SHP77 (cell line): ENCODE measurements around the gene CRIM1.

Experiments used
- DNase-seq, 2 experiments: peaks; one replicate each; lab custom pipeline; 2025; lab: John Stamatoyannopoulos, UW

Gene CRIM1

DNA sequence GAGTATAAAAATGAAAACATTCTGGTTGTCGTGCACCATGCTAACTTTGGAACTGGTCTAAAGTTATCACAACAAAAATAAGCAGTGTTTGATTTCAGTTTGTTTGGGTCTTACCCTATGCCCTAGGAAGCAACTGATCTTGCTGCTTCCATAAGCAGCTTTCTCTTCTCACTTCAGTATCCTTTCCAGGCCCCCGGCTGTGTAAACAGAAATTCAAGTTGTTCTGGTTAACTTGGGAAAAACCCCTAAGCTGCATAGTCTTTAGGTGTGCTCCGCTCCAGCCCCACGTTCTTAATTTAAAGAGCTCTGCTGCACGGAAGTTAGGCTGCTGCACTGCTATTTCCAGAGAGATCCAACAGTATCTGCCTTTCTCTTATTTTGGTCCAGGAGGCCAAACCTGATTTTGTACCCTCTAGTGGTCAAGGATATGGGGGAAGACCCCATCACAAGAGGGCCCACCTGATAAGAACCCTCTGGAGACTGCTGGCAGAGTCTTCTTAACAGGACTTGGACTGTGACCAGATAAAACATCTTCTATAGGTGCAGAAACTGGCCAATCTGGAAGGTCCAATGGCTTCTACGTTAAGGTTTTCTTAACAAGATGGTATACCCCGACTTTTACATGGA is 173.3 kb downstream of the CRIM1 start:
- no peak for DNase-seq

DNA sequence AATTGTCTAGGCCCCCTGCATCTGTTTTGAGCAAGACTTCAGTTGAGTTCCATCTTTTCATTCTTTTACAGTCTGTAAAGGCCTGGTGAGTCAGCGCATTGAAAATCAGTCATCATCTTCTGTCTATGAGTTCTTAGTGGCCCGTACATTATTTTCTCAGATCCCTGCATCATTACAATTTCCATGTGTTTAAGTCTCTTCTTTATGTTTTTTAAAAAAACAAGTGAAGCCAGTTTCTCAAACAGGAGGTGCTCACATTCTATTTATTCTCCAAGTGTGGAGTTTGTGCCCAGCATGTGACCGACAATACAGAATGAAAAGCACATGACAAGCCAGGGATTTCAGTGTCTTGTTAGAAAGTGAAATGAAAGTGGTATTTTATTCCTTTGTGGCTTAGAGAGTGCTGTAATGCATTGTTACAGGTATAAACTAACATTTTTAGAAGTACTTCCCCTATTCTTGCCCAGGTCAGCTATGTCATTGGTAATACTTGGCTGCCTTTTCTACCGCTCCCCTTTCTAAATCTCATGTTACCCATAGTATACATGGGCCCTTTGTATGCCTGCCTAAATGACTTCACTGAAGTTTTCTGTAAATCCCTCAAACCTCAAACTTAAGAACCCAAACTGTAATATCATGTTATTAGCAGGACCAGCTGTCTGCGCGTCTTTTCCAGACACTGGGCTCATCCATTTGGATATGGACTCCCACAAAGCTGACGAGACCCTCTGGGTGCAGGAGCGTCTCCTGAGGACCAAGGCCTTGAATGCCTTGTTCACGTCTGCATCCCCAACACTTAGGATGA is 174.8 kb downstream of the CRIM1 start:
- no peak for DNase-seq

- DNase-seq: no peak
These were observed 175.4 kb downstream of the CRIM1 start for GRCh38 chr2:36530983-36531354.

DNA sequence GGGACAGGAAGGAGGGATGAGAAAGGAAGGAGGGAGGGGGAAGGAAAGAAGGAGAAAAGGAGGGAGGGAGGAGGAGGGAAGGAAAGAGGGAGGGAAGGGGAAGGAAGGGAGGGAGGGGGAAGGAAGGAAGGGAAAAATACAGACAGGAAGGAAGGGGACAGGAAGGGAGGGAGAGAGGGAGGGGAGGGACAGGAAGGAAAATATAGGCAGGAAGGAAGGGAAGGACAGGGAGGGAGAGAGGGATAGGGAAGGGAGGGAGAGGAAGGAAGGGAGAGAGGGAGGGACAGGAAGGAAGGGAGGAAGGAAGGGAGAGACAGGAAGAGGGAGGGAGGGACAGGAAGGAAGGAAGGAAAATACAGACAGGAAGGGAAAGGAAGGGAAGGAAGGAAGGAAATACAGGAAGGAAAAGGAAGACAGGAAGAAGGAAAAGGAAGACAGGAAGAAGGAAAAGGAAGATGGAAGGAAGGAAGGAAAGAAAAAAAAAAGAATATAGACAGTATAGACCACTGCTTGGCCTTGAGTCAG is 178.8 kb downstream of the CRIM1 start:
- DNase-seq: no peak

DNA sequence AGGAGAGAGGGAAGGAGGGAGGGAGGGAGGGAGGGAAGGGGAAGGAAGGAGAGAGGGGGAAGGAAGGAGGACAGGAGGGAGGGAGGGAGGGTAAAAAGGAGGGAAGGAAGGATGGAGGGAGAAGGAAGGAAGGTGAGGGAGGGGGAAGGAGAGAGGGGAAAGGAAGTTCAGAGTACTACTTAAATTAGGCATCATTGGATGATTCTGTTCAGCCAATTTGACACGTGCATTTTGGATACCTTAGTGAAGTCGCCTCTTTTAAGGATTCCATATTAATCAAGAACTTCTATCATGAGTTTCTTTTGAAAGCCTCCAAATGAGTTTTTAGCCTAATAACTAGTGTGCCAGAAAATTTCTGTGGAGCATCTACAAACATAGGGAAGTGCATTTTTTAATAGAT is 179.5 kb downstream of the CRIM1 start:
- DNase-seq: no peak

DNA sequence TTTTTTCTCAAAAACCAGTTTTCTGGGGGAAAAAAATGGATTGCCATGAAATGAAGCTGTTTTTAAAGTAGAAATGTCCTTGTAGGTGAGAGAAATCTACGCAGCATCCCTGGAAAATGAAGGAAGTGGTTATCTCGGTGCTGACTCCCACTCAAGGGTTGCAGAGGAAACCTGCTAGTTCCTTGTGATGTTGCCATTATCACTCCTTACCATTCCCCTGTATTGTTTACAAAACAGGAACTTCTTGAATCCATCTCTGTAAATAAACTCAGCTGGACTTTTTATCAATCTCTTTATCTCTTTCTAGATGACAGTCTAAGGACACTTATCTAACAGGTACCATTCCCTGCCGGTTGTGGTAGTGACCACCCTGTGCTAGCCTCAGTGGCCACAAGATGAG is 181.2 kb downstream of the CRIM1 start:
- DNase-seq: no peak

- DNase-seq: peak in 1 of 2 experiments; percentile 6
These were observed 182.8 kb downstream of the CRIM1 start for GRCh38 chr2:36538335-36538734.

GRCh38 chr2:36539631-36540030 is 184.1 kb downstream of the CRIM1 start:
- DNase-seq: no peak

DNA sequence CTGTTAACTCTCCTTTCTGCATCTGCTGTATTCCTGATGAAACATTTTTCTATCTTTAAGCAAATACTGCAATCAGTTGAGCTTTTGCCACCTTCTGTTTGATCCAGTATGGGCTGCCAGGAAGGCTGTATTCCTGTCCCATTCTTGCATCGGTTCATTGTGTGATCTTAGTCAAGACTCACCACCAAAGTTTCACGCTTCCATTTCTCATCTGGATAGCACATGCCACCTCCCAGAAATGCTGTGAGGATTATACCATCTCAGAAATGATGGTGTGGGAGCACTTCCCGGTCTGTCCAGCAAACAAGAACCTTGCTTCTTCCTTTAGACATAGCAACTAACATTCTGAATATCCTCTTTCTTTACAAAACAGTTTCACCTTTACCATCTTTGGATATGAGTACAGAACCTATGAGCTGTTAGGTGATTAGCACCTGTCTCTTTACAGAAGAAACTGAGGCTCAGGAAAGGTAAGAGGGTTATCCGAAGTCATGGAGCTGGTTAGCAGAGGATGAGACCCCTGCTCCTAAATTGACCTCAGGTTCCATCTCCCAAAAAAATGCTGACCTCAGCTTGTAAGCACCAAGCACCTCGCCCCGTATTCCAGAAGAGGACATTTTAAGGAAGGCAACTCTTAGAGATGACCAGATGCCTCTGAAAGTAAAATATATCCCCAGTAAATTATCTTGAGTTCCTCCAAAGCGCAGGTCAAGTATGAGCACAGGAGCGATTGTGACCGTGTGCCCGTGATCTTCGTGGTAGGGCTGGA is 185.6 kb downstream of the CRIM1 start:
- no peak for DNase-seq

- DNase-seq: no peak
These were observed 186.5 kb downstream of the CRIM1 start for GRCh38 chr2:36541891-36542595.

DNA sequence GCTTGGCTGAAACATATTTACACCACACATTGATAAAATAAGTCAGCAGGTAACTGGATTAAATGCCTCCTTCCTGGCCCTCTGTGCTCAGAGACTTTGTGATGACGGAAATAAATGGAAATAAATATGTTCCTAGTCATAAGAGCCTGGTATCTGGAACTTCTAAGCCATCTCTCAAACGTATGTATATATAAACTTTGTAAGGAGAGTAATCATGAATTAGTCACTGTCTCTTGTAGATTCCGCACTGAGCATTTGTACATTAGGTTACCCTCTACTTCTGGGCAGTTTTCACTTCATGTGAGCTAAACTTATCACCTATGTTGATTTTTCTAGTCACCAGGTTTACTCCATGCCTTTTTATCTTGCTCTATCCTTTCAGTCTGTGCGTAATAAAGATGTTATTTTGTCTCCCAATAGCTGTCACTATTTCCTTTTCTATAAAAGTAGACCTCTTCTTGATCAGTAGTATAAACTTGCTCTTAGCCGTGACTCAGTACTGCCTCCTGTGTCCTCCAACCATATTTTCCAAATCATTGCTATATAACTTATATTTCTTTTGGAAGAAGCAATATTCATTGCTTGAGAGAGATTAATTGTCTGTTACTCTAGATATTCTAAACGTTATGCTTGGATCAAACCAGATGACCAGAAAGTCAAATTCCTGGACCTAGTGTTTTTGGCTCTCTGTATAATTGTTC is 189.2 kb downstream of the CRIM1 start:
- no peak for DNase-seq

- DNase-seq: no peak
These were observed 190.4 kb downstream of the CRIM1 start for GRCh38 chr2:36545871-36546416.

GRCh38 chr2:36547906-36548305 is 192.3 kb downstream of the CRIM1 start:
- no peak for DNase-seq

GRCh38 chr2:36549165-36549574 is 193.6 kb downstream of the CRIM1 start:
- no peak for DNase-seq

DNA sequence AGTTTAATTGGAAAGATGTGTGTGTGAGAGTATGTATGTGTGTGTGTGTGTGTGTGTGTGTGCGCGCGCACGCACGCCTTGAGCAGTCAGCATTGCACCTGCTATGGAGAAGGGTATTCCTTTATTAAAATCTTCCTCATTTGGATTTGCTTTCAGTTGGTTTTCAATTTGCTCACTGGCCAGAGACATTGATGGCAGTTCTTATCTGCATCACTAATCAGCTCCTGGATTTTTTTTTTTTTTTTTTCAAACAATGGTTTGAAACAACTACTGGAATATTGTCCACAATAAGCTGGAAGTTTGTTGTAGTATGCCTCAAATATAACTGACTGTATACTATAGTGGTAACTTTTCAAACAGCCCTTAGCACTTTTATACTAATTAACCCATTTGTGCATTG is 194.4 kb downstream of the CRIM1 start:
- no peak for DNase-seq

DNA sequence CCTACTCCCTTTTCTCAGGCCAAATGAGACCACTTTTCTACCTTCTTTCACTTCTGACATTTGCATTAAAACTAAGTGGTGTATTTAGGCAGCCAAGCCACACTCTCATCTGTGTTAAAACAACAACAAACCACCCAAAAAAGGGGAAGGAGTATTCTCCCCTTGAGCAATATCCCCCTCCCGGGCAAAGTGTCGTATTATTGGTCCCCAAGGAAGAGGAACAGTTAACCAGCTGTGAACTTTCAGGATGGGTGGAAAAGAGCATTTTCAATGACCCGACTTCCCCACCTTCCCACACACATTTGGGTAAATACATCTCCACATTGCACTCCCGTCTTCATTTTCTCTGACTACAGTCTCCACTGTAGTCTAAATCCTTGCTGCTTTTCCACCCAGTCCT is 198.1 kb downstream of the CRIM1 start:
- no peak for DNase-seq

DNA sequence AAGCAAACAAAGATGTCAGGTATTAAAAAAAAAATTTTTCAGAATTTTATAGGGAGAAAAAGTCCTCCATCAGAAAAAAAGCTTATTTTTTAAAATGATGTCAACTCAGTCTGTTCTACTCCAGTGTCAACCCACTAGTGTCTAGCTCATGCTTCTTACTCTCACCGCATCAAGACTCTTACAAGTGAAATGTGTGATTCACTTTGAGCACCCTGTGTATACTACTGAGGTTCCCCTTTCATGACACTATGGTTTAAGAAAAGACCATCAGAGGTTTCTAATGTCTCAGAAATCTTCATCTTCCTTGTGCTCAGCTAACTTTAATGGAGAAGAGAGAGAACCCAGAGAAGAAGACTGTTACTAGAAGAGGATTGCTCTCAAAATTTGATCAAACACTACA is 199.0 kb downstream of the CRIM1 start:
- no peak for DNase-seq

DNA sequence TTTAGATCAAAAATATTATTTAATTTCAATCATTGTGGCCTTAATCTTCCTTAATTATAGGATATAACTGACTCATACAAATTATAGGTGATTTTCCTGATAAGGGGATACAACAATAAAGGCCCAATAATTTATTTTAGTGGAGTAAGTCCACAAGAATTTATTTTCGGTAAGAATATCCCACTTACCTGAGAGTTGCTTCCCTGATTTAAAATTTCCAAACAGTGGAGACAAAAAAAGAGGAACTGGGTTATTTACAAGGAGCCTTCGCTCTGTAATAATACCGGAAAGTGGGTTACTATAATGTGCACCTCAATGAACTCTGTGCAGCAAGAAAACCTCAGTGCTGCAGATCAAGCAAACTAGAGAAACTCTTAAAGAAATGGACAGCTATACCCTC is 200.2 kb downstream of the CRIM1 start:
- DNase-seq: no peak

GRCh38 chr2:36556842-36557241 is 201.3 kb downstream of the CRIM1 start:
- no peak for DNase-seq

GRCh38 chr2:36559221-36559942 is 203.8 kb downstream of the CRIM1 start:
- DNase-seq: no peak

DNA sequence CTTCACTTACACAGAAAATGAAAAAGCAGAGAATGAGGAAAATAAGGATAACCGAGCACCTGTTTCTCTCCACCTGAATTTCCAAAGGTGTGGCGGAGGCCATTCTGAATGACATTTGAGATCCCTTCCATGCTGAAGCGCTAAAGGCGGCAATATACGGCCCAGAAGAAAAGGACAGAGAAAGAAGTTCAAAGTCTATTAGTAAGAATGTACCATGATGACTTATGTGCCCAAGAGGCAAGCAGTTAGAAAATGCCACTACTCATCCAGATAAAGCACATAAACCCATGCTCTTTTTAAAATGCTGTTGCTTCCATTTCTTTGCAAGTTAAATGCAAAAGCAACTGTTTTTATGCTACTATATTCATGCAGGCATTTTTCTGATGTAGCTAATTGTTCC is 205.1 kb downstream of the CRIM1 start:
- no peak for DNase-seq
